MCF 10A (cell line): ENCODE results near the gene RXFP2. TPM values are rescaled to one million over a fixed set of nuclear protein-coding genes. Genes with fewer than 3 reads are reported as not detected.

Experiments
- BruUV-seq: library from RNA; stranded (reverse); fragments of 400-500 nt; replicated peaks from 2 replicates; lab custom pipeline; 2021; lab: Mats Ljungman, UMichigan
- CTCF ChIA-PET: fragments of 300-600 bp; sonication (Branson Sonifier 250); formaldehyde crosslinking; extraction: SDS; loops from one replicate; lab custom pipeline; 2021; ENCODE audit warnings: antibody characterized with exemption, inconsistent platforms; lab: Yijun Ruan, JAX
- POLR2A ChIA-PET: fragments of 300-600, 350-650 bp; sonication (Branson Sonifier 250); formaldehyde crosslinking; extraction: SDS; loops from one replicate; lab custom pipeline; 2020; ENCODE audit warnings: antibody characterized with exemption, inconsistent platforms; lab: Yijun Ruan, JAX
- DNase-seq: peaks from one replicate; pipeline ENCODE4 v3.0.0-alpha.2; 2018; ENCODE audit not compliant: unreplicated experiment
- H3K27ac Mint-ChIP-seq: one replicate; pipeline ENCODE4 v1.8.0; 2022; ENCODE audit warnings: mild to moderate bottlenecking, low read depth, mixed read lengths; ENCODE audit not compliant: unreplicated experiment
- H3K27me3 Mint-ChIP-seq: one replicate; pipeline ENCODE4 v1.8.0; 2022; ENCODE audit warnings: mixed read lengths; ENCODE audit not compliant: insufficient read depth, unreplicated experiment
- H3K36me3 Mint-ChIP-seq: one replicate; pipeline ENCODE4 v1.8.0; 2022; ENCODE audit warnings: mild to moderate bottlenecking, moderate library complexity, mixed read lengths; ENCODE audit not compliant: insufficient read depth, unreplicated experiment
- H3K4me1 Mint-ChIP-seq: one replicate; pipeline ENCODE4 v1.8.0; 2022; ENCODE audit warnings: mixed read lengths; ENCODE audit not compliant: insufficient read depth, unreplicated experiment
- H3K4me3 Mint-ChIP-seq: one replicate; pipeline ENCODE4 v1.8.0; 2022; ENCODE audit warnings: mild to moderate bottlenecking, moderate library complexity, mixed read lengths; ENCODE audit not compliant: unreplicated experiment
- H3K9me3 Mint-ChIP-seq: one replicate; pipeline ENCODE4 v1.8.0; 2022; ENCODE audit warnings: mixed read lengths; ENCODE audit not compliant: unreplicated experiment
- CTCF ChIP-seq: fragments of 200-600 bp; IDR thresholded peaks from one replicate; pipeline ENCODE4 v1.8.0; 2022; ENCODE audit warnings: antibody characterized with exemption, mild to moderate bottlenecking; ENCODE audit not compliant: unreplicated experiment
- intact Hi-C: fragments of 100-400 bp; cut with micrococcal nuclease; formaldehyde crosslinking; loops from 2 replicates; pipeline ENCODE4 v1.14.1; 2022
- total RNA-seq: library from RNA; stranded (reverse); gene quantifications from 2 replicates; pipeline ENCODE4 v1.2.3, GENCODE V29; 2022

The RXFP2 gene
- total RNA-seq, 1 experiment from 2014 or later, result not detected

GRCh38 chr13:31849206-31849605 is 109.9 kb downstream of the RXFP2 start:
- no peak for DNase-seq
- intact Hi-C loops, result no loop called here
- H3K4me3 Mint-ChIP-seq, result no peak overlapping the region
- H3K9me3 Mint-ChIP-seq, result no peaks in the 10 kb centered on the region
- TF ChIP-seq CTCF, result no peak
- H3K4me1 Mint-ChIP-seq, result no peaks in the 10 kb centered on the region
- ChIA-PET POLR2A (no interaction called here), CTCF (no interaction called here)
- no TSS peak for BruUV-seq
- no peak overlapping the region for H3K27ac Mint-ChIP-seq
- H3K27me3 Mint-ChIP-seq, result peaks cover 20% of the 10 kb centered on the region
- no peaks in the 10 kb centered on the region for H3K36me3 Mint-ChIP-seq

GRCh38 chr13:31850041-31850555 is 110.8 kb downstream of the RXFP2 start:
- H3K4me3 Mint-ChIP-seq, result no peak overlapping the region
- CTCF ChIA-PET, result no interaction called here
- no peaks in the 10 kb centered on the region for H3K4me1 Mint-ChIP-seq
- no TSS peak for BruUV-seq
- intact Hi-C loops, result no loop called here
- DNase-seq, result no peak
- H3K27ac Mint-ChIP-seq, result no peak overlapping the region
- no peak for TF ChIP-seq CTCF
- POLR2A ChIA-PET, result no interaction called here
- peaks cover 13% of the 10 kb centered on the region for H3K27me3 Mint-ChIP-seq
- no peaks in the 10 kb centered on the region for H3K9me3 Mint-ChIP-seq
- no peaks in the 10 kb centered on the region for H3K36me3 Mint-ChIP-seq

GRCh38 chr13:31851216-31851615 is 111.9 kb downstream of the RXFP2 start:
- no peak for TF ChIP-seq CTCF
- no TSS peak for BruUV-seq
- no peaks in the 10 kb centered on the region for H3K36me3 Mint-ChIP-seq

More at GRCh38 chr13:31851216-31851615, 111.9 kb downstream of the RXFP2 start:
- ChIA-PET CTCF (interaction anchor here (1.4 kb wide), 1 partner anchor 427 kb away, joined by 5 read pairs; no protein-coding TSS in a partner anchor), POLR2A (interaction anchor here (0.6 kb wide), 1 partner anchor 1678 kb away, joined by 3 read pairs; no protein-coding TSS in a partner anchor)
- Mint-ChIP-seq H3K4me3 (no peak overlapping the region), H3K27me3 (peaks cover 13% of the 10 kb centered on the region), H3K27ac (no peak overlapping the region), H3K4me1 (no peaks in the 10 kb centered on the region), H3K9me3 (no peaks in the 10 kb centered on the region)
- intact Hi-C loops, result no loop called here
- DNase-seq, result no peak
